ENCODE data around the gene ITIH1. TPM values are rescaled to one million over a fixed set of nuclear protein-coding genes. Genes with fewer than 3 reads are reported as not detected.
A peak's percentile ranks its signal among the peaks of the same experiment; 100 is the strongest.

ITIH1 gene
- total RNA-seq, 6 experiments from 2014 or later, result 376 to 1,846 (median 1,201) TPM

DNA sequence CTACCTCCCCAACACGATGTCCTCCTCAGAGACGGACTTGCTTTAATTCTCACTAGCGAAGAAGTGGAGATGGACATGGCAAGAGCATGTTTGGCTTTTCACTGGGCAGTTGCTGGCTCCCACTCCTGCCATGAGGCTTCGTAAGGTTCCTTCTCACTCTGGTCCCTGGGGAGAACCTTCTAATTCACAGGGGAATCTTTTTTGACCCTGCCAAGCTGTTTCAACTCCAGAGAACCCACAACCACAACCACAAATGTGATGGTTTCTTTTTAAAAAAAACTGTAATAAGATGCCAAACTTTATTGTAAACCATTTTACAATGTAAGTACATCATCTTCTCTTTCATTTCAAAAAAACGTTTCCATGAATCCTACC lies 59.1 kb downstream of the ITIH1 start:
- no peaks in the 10 kb centered on the region for H3K9me3 ChIP-seq
- no peak overlapping the region for H3K27ac ChIP-seq
- H3K36me3 ChIP-seq, result peaks cover 0 to 8% (median 0%) of the 10 kb centered on the region in 4 donors
- intact Hi-C loops (cut with DNase I), result no loop called here
- no peak for ATAC-seq
- no peak for TF ChIP-seq POLR2A (IDR thresholded peaks at IDR 0.05)
- TF ChIP-seq CTCF (IDR thresholded peaks at IDR 0.05), result no peak
- 88% methylated on average over 4 of the region's 5 CpGs for WGBS (ENCODE audit: insufficient coverage, low coverage, low lambda C conversion rate, missing lambda C conversion rate)
- H3K4me1 ChIP-seq, result peaks cover 0 to 64% (median 16%) of the 10 kb centered on the region in 4 donors
- no peaks in the 10 kb centered on the region for H3K27me3 ChIP-seq
- DNase-seq, result no peak
- H3K4me3 ChIP-seq, result no peak overlapping the region

GRCh38 chr3:52836986-52837385 lies 59.6 kb downstream of the ITIH1 start:
- no peaks in the 10 kb centered on the region for H3K27me3 ChIP-seq
- no peak overlapping the region for H3K4me3 ChIP-seq
- no peak for TF ChIP-seq POLR2A (IDR thresholded peaks at IDR 0.05)
- no peak for TF ChIP-seq CTCF (IDR thresholded peaks at IDR 0.05)
- intact Hi-C loops (cut with DNase I), result no loop called here
- H3K36me3 ChIP-seq, result peaks cover 0 to 8% (median 0%) of the 10 kb centered on the region in 4 donors
- peak in 1 of 3 donors; percentile 53 for DNase-seq
- ATAC-seq, result no peak
- no peaks in the 10 kb centered on the region for H3K9me3 ChIP-seq
- H3K4me1 ChIP-seq, result peaks cover 0 to 63% (median 17%) of the 10 kb centered on the region in 4 donors
- H3K27ac ChIP-seq, result no peak overlapping the region
- WGBS (ENCODE audit: insufficient coverage, low coverage, low lambda C conversion rate, missing lambda C conversion rate), result 38% methylated on average over 1 of the region's 4 CpGs

DNA sequence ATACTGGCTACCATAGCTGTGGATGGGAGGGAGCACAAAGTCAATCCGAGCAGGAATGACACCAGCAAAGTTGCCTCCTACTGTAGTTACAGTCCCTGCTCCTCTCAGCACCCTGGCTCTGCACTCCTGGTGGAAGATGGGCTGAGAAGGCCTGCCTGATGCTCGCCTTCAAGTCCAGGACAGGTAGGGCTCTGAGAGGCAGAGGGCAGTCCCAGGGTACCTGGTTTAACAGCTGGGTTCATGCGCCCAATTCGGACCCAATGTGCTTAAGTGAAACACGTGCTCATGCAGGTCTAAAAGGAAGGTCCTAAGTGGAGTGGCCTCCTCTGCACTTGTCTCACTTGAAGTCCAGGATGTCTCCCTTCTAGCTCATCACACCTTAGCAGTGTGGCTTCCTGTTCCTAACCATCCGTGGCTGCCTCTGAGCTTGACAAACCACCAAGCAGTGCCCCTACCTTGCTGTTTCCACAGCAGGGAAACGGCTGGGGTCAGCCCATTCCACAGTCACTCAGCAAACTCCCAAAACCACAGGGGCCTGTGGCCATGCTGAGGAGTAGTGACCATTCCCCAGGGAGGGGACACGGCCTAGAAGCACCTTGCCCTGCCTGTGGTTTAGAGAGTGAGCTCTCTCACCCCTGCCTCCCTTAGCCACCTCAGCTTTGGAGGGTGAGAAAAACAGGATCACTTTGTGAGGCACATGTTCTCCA lies 61.3 kb downstream of the ITIH1 start:
- Histone ChIP-seq H3K27ac (peak overlapping the region in 1 of 3 donors; percentile 49), H3K36me3 (peaks cover 0 to 8% (median 0%) of the 10 kb centered on the region in 4 donors), H3K4me3 (no peak overlapping the region), H3K4me1 (peaks cover 0 to 64% (median 19%) of the 10 kb centered on the region in 4 donors), H3K27me3 (no peaks in the 10 kb centered on the region), H3K9me3 (no peaks in the 10 kb centered on the region)
- 87% methylated on average over 3 of the region's 8 CpGs for WGBS (ENCODE audit: insufficient coverage, low coverage, low lambda C conversion rate, missing lambda C conversion rate)
- peak in 2 of 3 donors; percentile 11 to 28 for DNase-seq
- TF ChIP-seq CTCF (IDR thresholded peaks at IDR 0.05) (no peak), POLR2A (IDR thresholded peaks at IDR 0.05) (no peak)
- ATAC-seq, result no peak
- intact Hi-C loops (cut with DNase I), result no loop called here

GRCh38 chr3:52839268-52839575 lies 61.8 kb downstream of the ITIH1 start:
- peaks cover 0 to 8% (median 0%) of the 10 kb centered on the region in 4 donors for H3K36me3 ChIP-seq
- H3K27me3 ChIP-seq, result no peaks in the 10 kb centered on the region
- WGBS (ENCODE audit: insufficient coverage, low coverage, low lambda C conversion rate, missing lambda C conversion rate), result no CpG with 5 or more reads among the region's 2 CpGs
- peak in 2 of 3 donors; percentile 14 to 40 for DNase-seq
- intact Hi-C loops (cut with DNase I), result no loop called here
- H3K4me1 ChIP-seq, result peaks cover 0 to 64% (median 21%) of the 10 kb centered on the region in 4 donors
- no peak overlapping the region for H3K4me3 ChIP-seq
- no peak for ATAC-seq
- H3K9me3 ChIP-seq, result no peaks in the 10 kb centered on the region
- H3K27ac ChIP-seq, result peak overlapping the region in 1 of 3 donors; percentile 49
- no peak for TF ChIP-seq POLR2A (IDR thresholded peaks at IDR 0.05)
- TF ChIP-seq CTCF (IDR thresholded peaks at IDR 0.05), result no peak

Data from right lobe of liver (tissue), 6 donors.